SK-N-MC (cell line): ENCODE measurements around the gene FARP2.

Source experiments
- DNase-seq: peaks from one replicate; pipeline ENCODE4 v3.0.0-alpha.2; 2011; ENCODE audit warnings: low read depth, low spot score
- H3K27ac ChIP-seq: fragments of 200-600 bp; sonication (generic); 2 replicates; pipeline ENCODE4 v1.5.1; 2016; ENCODE audit warnings: mixed run types
- H3K36me3 ChIP-seq: fragments of 200-600 bp; sonication (generic); 2 replicates; pipeline ENCODE4 v1.6.1; 2017; ENCODE audit warnings: antibody characterized with exemption, low read length, mixed read lengths; ENCODE audit not compliant: insufficient read depth
- H3K4me3 ChIP-seq: fragments of 200-600 bp; sonication (generic); 2 replicates; pipeline ENCODE4 v1.5.1; 2016
- H3K9ac ChIP-seq: fragments of 200-600 bp; sonication (generic); 2 replicates; pipeline ENCODE4 v1.8.0; 2017; ENCODE audit warnings: mixed run types, mixed read lengths; ENCODE audit not compliant: insufficient read length
- H3K9me3 ChIP-seq: fragments of 200-600 bp; sonication (generic); 2 replicates; pipeline ENCODE4 v1.6.1; 2017; ENCODE audit warnings: low read depth, mild to moderate bottlenecking, antibody characterized with exemption, low read length, moderate library complexity, mixed read lengths
- EZH2 ChIP-seq: fragments of 200-600 bp; sonication (generic); IDR thresholded peaks from one replicate; pipeline ENCODE4 v1.6.1; 2017; ENCODE audit warnings: antibody characterized with exemption
- FOXP2 ChIP-seq: optimal IDR thresholded peaks from 2 replicates; pipeline ENCODE3; 2011; ENCODE audit warnings: mild to moderate bottlenecking, moderate library complexity; ENCODE audit not compliant: insufficient read depth; ENCODE audit errors: extremely low read length, control extremely low read depth
- POLR2AphosphoS5 ChIP-seq: IDR thresholded peaks from 2 replicates; pipeline ENCODE4 v1.6.1; 2012; ENCODE audit warnings: mild to moderate bottlenecking, low read depth, low read length, borderline replicate concordance

FARP2 gene

DNA sequence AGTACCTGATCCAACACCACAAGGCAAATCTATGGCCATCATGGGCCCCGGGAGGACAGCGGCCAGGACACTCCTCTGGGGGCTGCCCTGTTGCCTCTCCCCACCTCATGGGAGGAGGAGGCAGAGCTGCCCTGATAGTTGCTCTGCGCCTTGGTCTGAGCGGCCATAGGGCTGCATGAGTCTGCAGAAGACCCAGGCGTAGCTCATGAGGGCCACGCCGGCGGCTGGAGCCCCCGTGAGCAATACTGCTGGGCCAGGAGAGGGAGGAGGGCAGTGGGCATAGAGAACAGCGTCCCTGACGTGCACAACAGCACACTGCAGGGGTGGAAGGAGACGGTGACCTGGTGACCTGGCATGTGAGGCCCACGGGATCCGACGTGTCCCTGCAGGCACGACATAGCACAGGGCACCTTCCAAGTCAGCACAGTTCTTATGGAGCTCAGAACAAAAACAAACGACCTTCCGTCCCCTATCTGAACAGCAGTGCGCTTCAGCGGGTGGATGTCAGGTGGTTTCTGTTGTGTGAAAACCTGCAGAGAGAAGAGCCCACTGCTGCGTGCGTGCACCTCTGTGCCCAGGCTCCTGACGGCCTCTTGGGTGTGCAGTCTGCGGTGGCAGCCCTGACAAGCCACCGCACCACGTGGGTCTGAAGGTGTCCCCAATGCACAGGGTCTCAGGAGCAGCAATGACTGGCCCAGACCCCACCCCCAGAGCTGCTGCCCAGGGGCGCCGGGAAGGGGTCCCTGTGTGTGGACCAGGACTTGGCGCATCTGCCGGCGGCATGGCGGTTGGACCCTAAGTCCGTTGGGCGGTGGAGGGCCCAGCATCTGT is 139.3 kb downstream of the FARP2 start:
- H3K27ac ChIP-seq: no peak overlapping the region
- H3K9ac ChIP-seq: no peak overlapping the region
- no peak overlapping the region for H3K4me3 ChIP-seq
- DNase-seq: no peak
- no peak for TF ChIP-seq EZH2
- no peak for TF ChIP-seq FOXP2
- TF ChIP-seq POLR2AphosphoS5: no peak
- H3K9me3 ChIP-seq: no peaks in the 10 kb centered on the region
- H3K36me3 ChIP-seq: peaks cover 17% of the 10 kb centered on the region; the same call in 1 of the 2 replicates

DNA sequence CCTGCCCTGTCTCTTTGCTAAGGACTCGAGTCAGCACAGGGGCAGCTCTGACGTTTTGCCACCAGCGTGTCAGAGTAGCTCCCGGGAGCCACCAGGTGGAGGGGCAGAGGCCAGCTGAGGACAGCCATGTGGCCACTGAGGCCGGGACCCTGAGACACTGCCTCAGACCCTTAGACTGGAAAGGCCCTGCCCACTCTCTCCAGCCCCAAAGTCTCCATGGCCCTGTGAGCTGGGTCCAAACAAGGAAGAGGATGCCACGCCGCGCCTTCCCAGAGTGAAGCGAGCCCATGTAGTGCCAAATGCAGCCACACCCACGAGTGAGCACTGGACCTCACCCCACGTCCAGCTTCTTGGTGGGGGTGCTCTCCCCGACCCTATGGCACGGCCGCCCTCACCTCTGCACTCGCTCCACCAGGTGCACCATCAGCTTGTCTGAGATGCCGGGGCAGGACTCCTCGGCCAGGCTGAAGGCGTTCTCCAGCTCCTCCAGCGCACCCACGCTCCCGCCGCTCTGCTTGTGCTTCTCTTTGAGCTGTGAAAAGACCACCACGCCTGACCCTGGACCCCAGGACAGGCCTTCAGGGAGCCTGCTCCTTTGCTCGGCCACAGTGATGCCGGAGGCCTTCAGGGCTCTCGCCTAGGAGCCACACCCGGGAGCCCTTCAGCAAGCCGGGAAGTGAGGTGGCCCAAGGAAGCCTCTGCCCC is 140.1 kb downstream of the FARP2 start:
- TF ChIP-seq FOXP2 (no peak), POLR2AphosphoS5 (no peak), EZH2 (no peak)
- no peak overlapping the region for H3K9ac ChIP-seq
- peaks cover 21% of the 10 kb centered on the region; the same call in 1 of the 2 replicates for H3K36me3 ChIP-seq
- no peak for DNase-seq
- H3K27ac ChIP-seq: no peak overlapping the region
- H3K9me3 ChIP-seq: no peaks in the 10 kb centered on the region
- no peak overlapping the region for H3K4me3 ChIP-seq

DNA sequence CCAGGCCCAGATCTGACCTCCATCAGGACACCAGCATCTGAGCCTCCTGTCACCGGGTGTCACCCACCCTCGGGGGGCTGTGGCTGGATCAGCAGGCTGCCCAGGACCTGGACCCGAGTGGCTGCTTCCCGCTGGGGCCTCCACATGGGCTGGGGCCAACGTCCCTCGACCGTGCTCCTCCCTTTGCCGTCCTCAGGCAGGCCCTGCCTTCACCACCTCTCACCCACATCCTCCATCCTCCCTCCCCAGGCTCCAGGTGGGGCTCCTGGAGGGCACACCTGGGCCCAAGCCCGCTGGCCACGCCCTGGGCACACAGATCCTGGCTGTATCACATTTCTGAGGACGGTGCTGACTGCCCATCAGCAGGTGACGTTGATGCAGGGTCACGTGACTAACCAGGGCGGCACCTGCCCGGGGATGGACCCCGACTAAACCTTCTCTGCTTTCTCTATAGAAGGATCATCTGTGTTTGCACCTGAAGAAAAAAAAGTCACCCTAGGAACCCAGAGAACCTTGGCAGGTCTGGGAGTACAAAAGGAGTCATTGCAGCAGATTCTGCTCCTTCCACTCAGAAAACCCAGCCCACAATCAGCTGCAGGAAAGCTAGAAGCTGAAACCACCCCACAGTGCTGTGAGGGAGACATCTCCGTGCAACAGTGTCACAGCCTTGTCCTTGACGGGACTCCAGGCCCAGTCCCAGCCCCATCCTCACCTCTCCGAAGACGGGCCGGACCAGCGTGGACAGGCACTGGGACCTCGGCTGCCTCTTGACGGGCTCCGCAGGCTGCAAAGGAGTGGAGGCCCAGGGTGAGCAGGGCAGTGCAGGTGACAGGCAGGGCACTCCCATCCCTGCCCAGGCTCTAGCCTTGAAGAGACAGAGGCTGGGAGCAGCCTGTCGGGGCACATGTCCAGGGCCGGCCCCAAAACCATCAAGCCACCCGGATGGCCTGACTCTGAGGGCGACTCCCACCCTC is 141.1 kb downstream of the FARP2 start:
- Histone ChIP-seq H3K4me3 (no peak overlapping the region), H3K36me3 (peaks cover 21% of the 10 kb centered on the region; the same call in 1 of the 2 replicates), H3K27ac (no peak overlapping the region), H3K9ac (no peak overlapping the region), H3K9me3 (no peaks in the 10 kb centered on the region)
- DNase-seq: no peak
- TF ChIP-seq FOXP2: no peak
- no peak for TF ChIP-seq POLR2AphosphoS5
- no peak for TF ChIP-seq EZH2

DNA sequence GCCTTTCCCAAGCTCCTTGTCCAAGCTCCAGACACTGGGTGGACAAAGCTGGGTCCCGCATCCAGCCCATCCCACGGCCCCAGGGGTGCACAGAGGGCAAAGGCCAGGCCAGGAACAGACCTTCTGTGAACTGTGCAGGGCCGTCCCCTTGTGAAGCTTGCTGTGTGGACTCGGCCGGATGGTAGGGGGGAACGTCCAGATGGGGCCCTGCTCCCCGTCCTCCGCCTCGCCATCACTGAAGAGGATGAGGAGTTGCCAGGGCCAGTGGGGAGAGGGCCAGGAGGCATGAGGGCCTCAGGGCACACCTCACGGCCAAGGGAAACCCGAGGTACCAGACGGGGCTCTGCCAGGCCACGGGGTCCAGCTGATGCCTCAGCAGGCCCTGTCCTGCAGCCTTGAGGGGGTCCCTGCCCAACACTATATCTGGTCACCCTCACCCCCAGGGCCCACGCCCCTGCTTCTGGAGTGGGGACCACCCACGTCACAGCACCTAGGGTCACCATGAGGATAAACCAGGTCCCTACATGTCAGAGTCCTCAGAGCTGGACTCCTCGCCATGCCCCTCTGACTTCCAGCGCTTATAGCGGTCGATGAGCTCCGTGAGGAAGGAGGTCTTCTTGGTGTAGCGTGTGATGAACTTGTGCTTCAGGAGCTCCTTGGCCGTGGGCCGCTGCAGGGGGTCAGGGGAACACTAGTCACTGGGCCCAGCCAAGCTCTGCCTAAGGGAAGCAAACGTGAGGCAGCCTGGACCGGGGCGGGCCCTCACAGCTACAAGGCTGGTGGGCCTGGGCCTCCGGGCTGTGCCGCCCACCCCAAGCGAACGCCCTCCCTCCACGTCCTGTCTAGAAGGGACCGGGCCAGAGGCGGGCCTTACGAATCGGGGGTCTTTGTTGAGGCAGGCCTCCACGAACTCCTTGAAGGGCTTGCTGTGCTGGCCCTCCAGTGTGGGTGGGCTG is 142.3 kb downstream of the FARP2 start:
- no peaks in the 10 kb centered on the region for H3K9me3 ChIP-seq
- no peak for DNase-seq
- no peak overlapping the region for H3K4me3 ChIP-seq
- H3K9ac ChIP-seq: no peak overlapping the region
- H3K36me3 ChIP-seq: peaks cover 21% of the 10 kb centered on the region; the same call in 1 of the 2 replicates
- no peak overlapping the region for H3K27ac ChIP-seq
- TF ChIP-seq POLR2AphosphoS5 (no peak; the same call in 1 of the 2 replicates), EZH2 (no peak), FOXP2 (no peak)

DNA sequence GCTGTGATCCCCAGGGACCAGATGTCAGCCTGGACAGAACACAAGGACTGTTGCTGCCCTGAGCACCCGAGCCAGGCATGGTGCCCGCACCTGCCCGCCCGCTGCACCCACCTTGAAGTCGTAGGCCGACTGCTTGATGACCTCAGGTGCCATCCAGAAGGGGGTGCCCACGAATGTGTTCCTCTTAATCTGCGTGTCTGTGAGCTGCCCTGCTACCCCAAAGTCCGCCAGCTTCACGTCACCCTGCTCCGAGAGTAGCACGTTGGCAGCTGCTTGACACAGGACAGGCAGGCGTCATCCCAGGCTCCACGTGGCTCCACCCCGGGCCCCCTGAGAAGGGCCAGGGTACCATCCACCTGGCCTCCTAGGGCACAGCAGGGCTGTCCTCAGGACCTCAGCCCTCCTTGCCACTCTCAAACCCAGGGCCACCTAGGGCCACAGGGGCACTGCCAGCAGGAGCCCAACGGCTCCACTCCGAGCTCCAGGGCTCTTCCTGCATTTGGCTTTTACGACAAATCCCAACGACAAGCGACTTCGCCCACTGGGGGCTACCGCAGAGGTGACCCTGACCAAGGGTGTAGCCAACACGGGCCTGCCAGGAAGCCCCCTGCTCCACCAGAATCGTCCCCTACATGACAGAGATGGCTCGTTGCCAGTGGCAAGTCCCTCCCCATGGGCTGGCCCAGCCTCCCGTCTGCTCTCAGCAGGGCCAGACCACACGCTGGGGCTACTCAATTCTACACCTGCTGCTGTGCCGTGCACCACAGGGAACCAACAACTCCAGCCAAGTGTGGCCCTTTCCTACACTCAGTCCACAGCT is 143.3 kb downstream of the FARP2 start:
- H3K9ac ChIP-seq: no peak overlapping the region
- H3K4me3 ChIP-seq: no peak overlapping the region
- H3K27ac ChIP-seq: peak overlapping the region; percentile 36; the same call in 1 of the 2 replicates
- peaks cover 25% of the 10 kb centered on the region; the same call in 1 of the 2 replicates for H3K36me3 ChIP-seq
- no peaks in the 10 kb centered on the region for H3K9me3 ChIP-seq
- no peak for DNase-seq
- TF ChIP-seq FOXP2 (no peak), EZH2 (no peak), POLR2AphosphoS5 (no peak)

DNA sequence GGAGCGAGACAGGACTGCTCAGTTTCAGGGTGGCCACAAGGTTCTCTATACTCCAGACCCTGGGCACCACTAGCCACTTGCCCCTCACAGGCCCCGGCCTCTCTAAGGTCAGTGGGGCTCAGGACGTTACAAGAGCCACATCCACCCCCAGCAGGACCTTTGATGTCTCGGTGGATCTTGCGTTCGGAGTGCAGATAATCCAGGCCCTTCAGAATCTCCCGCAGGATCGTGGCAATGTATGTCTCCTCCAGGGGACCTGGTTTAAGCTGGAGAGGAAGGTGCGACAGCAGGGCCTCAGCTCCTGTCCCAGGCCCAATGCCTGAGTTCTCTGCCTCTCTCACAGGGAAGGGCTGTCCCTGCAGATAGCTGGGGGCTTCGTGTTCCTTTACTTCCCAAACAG is 143.9 kb downstream of the FARP2 start:
- H3K27ac ChIP-seq: peak overlapping the region; percentile 36; the same call in 1 of the 2 replicates
- H3K4me3 ChIP-seq: no peak overlapping the region
- no peak for DNase-seq
- TF ChIP-seq POLR2AphosphoS5 (no peak), FOXP2 (no peak), EZH2 (no peak)
- no peaks in the 10 kb centered on the region for H3K9me3 ChIP-seq
- H3K9ac ChIP-seq: no peak overlapping the region
- peaks cover 25% of the 10 kb centered on the region; the same call in 1 of the 2 replicates for H3K36me3 ChIP-seq
